DOHH2 (cell line): ENCODE measurements around the gene ZBTB47.

Experiments used
- H3F3A ChIP-seq: fragments of 200-600 bp; sonication (generic), shearing (Covaris generic); 2 replicates; pipeline ENCODE4 v1.6.0; 2016; ENCODE audit warnings: antibody characterized with exemption, mild to moderate bottlenecking; ENCODE audit not compliant: control insufficient read depth, insufficient read depth
- H3K27ac ChIP-seq: fragments of 200-600 bp; sonication (generic); 2 replicates; pipeline ENCODE4 v1.5.1; 2014; ENCODE audit warnings: low read depth, mild to moderate bottlenecking, low read length, moderate library complexity
- H3K27me3 ChIP-seq: fragments of 200-600 bp; sonication (generic); 2 replicates; pipeline ENCODE4 v1.6.1; 2014; ENCODE audit warnings: mild to moderate bottlenecking, low read length, mixed read lengths; ENCODE audit not compliant: control insufficient read depth
- H3K36me3 ChIP-seq: fragments of 200-600 bp; sonication (generic); 2 replicates; pipeline ENCODE4 v1.6.1; 2014; ENCODE audit warnings: mild to moderate bottlenecking, low read length, moderate library complexity, mixed read lengths; ENCODE audit not compliant: control insufficient read depth
- H3K4me1 ChIP-seq: fragments of 200-600 bp; sonication (generic); 2 replicates; pipeline ENCODE4 v1.6.1; 2014; ENCODE audit warnings: mild to moderate bottlenecking, low read length, mixed read lengths; ENCODE audit not compliant: control insufficient read depth
- H3K4me2 ChIP-seq: fragments of 200-600 bp; sonication (generic); 2 replicates; pipeline ENCODE4 v1.6.0; 2014; ENCODE audit warnings: mild to moderate bottlenecking, low read length, moderate library complexity
- H3K4me3 ChIP-seq: fragments of 200-600 bp; sonication (generic); 2 replicates; pipeline ENCODE4 v1.5.1; 2014; ENCODE audit warnings: mild to moderate bottlenecking, low read length, mixed read lengths
- H3K79me2 ChIP-seq: fragments of 200-600 bp; sonication (generic); 2 replicates; pipeline ENCODE4 v1.6.1; 2014; ENCODE audit warnings: mild to moderate bottlenecking, low read length, mixed read lengths; ENCODE audit not compliant: control insufficient read depth
- H3K9me2 ChIP-seq: fragments of 200-600 bp; sonication (generic); replicated peaks from 2 replicates; pipeline ENCODE4 v1.6.1; 2014; ENCODE audit warnings: mild to moderate bottlenecking, low read length, mixed read lengths; ENCODE audit not compliant: control insufficient read depth
- H3K9me3 ChIP-seq: fragments of 200-600 bp; sonication (generic); 2 replicates; pipeline ENCODE4 v1.6.1; 2014; ENCODE audit warnings: antibody characterized with exemption, low read length, mixed read lengths; ENCODE audit not compliant: control insufficient read depth, insufficient read depth
- H4K20me1 ChIP-seq: fragments of 200-600 bp; sonication (generic); 2 replicates; pipeline ENCODE4 v1.6.0; 2014; ENCODE audit warnings: low read depth, mild to moderate bottlenecking, antibody characterized with exemption, low read length, moderate library complexity; ENCODE audit not compliant: control insufficient read depth, insufficient read depth
- CTCF ChIP-seq: fragments of 200-600 bp; sonication (generic); IDR thresholded peaks from one replicate; pipeline ENCODE4 v1.5.1; 2014; ENCODE audit warnings: antibody characterized with exemption, mild to moderate bottlenecking, low read depth, low read length; ENCODE audit not compliant: poor library complexity, severe bottlenecking
- EZH2phosphoT487 ChIP-seq: fragments of 200-600 bp; sonication (generic); IDR thresholded peaks from 2 replicates; pipeline ENCODE4 v1.6.1; 2017; ENCODE audit warnings: borderline replicate concordance, mild to moderate bottlenecking, antibody characterized with exemption, low read length, moderate library complexity, mixed read lengths

The ZBTB47 gene

GRCh38 chr3:42653303-42653559 lies 266 bp upstream of the ZBTB47 start:
- H3K27ac ChIP-seq: no peak overlapping the region

GRCh38 chr3:42654331-42655201 lies 1.1 kb downstream of the ZBTB47 start:
- peak overlapping the region; percentile 28; the same call in 1 of the 2 replicates for H3K4me3 ChIP-seq
- H3F3A ChIP-seq: no peaks in the 10 kb centered on the region
- peaks cover 15% of the 10 kb centered on the region for H3K27me3 ChIP-seq
- H3K4me2 ChIP-seq: peak overlapping the region; percentile 46
- H3K36me3 ChIP-seq: no peaks in the 10 kb centered on the region
- H3K79me2 ChIP-seq: no peaks in the 10 kb centered on the region
- no peaks in the 10 kb centered on the region for H3K9me3 ChIP-seq
- peaks cover 13% of the 10 kb centered on the region for H3K4me1 ChIP-seq
- no peaks in the 10 kb centered on the region for H3K9me2 ChIP-seq
- H3K27ac ChIP-seq: no peak overlapping the region
- TF ChIP-seq EZH2phosphoT487 (no peak), CTCF (peak; percentile 28)
- no peaks in the 10 kb centered on the region for H4K20me1 ChIP-seq

More at GRCh38 chr3:42653303-42653559, 266 bp upstream of the ZBTB47 start:
- peaks cover 7% of the 10 kb centered on the region for H3K36me3 ChIP-seq
- H3K4me3 ChIP-seq: no peak overlapping the region
- H3K9me2 ChIP-seq: no peaks in the 10 kb centered on the region
- H3F3A ChIP-seq: peaks cover 4% of the 10 kb centered on the region; the same call in 1 of the 2 replicates
- peaks cover 15% of the 10 kb centered on the region for H3K27me3 ChIP-seq
- TF ChIP-seq EZH2phosphoT487: no peak
- TF ChIP-seq CTCF: no peak
- H3K9me3 ChIP-seq: no peaks in the 10 kb centered on the region
- no peaks in the 10 kb centered on the region for H3K79me2 ChIP-seq
- peaks cover 13% of the 10 kb centered on the region for H3K4me1 ChIP-seq
- H3K4me2 ChIP-seq: 0 out of 2 replicates have a peak overlapping the region, but pooled peaks have one; percentile 46
- no peaks in the 10 kb centered on the region for H4K20me1 ChIP-seq

DNA sequence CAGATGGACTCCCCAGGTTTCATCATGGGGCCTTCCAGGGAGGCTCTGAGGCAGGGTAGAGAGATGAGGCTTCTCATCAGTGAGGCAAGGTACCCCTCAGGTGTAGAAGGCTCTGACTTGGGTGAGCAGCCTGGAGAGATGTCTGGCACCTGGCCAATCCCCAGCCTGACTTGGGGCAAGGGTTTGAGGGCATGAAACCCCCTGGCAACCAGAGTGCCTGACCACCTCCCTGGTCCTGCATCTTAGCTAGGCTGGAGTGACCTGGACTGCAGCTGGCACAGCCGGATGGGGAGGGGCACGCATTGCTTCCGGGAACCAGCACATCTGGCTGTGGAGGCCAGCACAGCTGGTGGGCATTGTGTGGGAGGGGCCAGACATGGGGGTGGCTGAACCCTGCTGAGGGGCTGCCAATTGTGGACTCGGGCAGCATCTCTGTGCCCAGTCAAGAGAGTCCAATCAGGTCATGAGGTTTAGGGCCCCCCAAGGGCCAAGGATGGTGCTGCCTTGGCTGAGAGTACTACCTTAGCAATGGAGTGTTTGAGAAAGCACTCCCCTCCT lies 1.9 kb downstream of the ZBTB47 start:
- Histone ChIP-seq H3K4me2 (no peak overlapping the region), H3K27me3 (peaks cover 15% of the 10 kb centered on the region), H3K9me3 (no peaks in the 10 kb centered on the region), H3K4me3 (no peak overlapping the region), H3K9me2 (no peaks in the 10 kb centered on the region), H3K79me2 (no peaks in the 10 kb centered on the region), H3F3A (no peaks in the 10 kb centered on the region), H3K4me1 (peaks cover 13% of the 10 kb centered on the region), H3K36me3 (no peaks in the 10 kb centered on the region), H4K20me1 (no peaks in the 10 kb centered on the region), H3K27ac (no peak overlapping the region)
- no peak for TF ChIP-seq CTCF
- no peak for TF ChIP-seq EZH2phosphoT487
